ENCODE results near the gene LOC128125822.

LOC128125822 gene

DNA sequence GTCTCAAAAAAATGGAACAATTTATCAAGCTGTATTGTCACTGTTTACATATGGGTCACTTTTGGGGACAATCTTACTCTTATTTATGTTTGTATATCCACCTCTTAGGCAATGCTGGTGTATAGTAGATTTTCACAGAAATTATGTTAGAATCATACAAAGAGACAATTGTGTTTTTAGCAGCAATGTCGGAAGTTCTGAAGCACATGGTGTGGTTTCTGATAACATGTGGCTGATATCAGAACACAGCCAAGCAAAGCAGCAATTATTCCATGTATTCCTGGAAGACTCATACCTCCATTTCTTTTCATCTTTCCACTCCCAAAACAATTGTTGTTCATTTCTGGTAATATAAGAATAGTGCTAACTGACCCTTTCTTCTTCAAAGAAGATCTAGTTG, 17.5 kb upstream of the LOC128125822 start:
- in situ Hi-C loops (cut with MboI; ENCODE audit: low sequenced_read_pairs) = no loop called here

DNA sequence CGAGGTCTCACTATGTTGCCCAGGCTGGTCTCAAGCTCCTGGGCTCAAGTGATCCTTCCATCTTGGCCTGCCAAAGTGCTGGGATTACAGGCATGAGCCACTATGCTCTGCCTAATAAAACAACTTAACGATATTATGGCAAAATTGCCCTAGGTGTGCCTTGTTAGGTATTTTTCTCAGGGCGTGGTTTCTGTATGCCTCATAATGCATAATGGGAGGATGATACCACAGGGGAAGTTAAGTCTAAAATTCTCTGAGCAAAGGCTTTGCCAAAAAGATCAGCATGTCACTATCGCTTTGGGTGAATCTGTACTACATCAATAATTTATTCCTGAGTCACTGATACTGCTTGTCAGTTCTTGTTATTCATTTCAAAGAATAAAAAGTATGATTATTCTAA, 15.9 kb upstream of the LOC128125822 start:
- in situ Hi-C loops (cut with MboI; ENCODE audit: low sequenced_read_pairs) = no loop called here

DNA sequence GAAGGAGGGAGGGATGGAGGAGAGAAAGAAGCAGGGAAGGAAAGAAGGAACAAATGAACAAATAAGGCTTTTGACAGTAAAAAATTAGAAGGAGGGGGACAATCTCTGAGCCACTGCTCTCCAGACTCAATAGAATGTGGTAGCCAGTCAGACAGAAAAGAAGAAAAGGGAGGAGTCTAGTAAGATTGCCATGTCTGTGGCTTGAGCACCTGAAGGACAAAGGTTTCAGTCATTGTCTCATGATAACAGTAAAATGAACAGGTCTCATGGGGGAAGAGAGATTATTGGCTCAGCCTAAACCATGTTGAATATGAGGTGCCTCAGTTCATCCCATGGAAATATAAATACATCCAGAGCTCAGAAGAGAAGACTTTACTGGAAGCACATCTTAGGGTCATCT, 14.0 kb upstream of the LOC128125822 start:
- in situ Hi-C loops (cut with MboI; ENCODE audit: low sequenced_read_pairs) = no loop called here

DNA sequence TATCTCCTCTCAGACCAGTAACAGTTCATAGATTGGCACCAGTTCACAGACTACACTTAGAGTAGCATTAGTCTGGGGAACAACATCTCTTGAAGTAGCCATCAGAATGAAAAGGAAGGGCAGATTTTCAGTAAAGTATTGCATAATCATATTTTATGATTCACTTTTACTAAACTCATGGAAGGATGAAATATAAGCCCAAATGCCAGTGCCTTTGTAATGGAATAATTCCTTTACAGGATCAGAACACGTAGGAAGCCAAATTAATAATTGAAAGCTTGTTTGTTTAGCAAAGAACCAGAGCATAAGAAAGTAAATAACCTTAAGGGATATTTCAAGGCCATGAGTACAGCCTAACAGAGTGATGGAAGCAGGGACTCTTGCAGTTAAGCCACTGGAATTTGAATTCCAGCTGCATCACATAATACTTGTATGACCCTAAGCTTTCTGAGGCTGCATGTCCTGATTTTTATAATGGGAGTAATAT, 11.4 kb upstream of the LOC128125822 start:
- in situ Hi-C loops (cut with MboI; ENCODE audit: low sequenced_read_pairs) = no loop called here

DNA sequence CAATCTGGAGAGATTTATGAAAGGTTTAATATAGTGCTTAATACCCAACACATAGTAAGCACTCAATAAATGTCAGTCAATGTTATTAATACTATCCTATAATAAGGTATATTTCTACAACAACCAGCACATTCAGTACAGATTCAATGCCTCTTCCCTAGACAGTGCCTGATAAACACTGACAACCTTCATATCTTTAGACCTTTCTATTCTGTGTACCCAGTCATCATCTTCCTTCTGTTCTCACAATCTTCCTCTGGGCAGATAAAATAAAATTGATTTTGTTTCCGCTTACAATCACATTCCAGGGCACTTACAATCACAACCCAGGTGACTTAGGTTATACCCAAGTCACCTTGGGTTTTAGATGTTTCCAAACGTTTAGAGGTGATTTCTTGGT, 11.0 kb upstream of the LOC128125822 start:
- in situ Hi-C loops (cut with MboI; ENCODE audit: low sequenced_read_pairs) = no loop called here

DNA sequence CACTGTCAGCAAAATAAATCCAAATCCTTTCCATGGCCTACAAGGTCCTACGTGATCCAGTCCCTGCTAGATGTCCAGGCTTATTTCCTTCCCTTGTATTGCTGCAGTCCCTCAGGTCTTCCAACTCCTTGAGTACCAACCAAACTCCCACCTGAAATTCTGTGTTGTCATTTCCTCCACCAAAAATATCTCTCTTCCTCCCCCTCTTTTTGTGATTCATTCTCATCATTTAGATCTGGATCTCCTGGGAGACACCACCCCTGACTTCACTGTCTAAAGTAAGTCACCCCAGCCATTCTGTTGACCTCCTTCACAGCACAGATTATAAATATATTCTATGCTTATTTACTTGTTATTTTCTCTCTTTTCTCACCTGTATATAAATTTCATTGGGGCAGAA, 9.0 kb upstream of the LOC128125822 start:
- in situ Hi-C loops (cut with MboI; ENCODE audit: low sequenced_read_pairs) = no loop called here

DNA sequence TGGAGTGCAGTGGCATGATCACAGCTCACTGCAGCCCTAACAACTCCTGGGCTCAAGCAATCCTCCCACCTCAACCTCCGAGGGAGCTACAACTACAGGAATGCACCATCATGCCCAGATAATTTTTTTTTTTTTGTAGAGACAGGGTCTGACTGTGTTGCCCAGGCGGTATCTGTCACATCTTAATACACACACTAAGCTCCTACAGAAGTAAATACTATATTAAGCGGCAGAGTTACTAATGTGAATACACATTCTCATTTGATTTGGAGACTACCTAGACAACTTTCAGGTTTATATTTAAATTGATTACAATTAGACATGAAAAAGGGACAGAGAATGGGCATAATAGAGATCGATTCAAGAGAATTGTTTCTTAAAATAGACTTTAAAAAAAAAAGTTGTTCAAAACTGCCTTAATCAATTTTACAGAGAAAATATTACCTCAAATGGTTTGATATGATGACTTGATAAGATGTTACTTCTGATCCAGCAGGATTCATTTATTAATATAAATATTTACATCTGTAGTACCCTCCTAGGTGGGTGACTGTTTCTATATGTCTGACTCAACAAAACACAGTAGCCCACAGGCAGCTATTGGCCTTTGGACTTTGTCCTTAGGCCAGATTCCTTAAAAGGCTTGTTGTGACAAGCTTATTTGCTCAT, 7.1 kb upstream of the LOC128125822 start:
- in situ Hi-C loops (cut with MboI; ENCODE audit: low sequenced_read_pairs) = no loop called here

DNA sequence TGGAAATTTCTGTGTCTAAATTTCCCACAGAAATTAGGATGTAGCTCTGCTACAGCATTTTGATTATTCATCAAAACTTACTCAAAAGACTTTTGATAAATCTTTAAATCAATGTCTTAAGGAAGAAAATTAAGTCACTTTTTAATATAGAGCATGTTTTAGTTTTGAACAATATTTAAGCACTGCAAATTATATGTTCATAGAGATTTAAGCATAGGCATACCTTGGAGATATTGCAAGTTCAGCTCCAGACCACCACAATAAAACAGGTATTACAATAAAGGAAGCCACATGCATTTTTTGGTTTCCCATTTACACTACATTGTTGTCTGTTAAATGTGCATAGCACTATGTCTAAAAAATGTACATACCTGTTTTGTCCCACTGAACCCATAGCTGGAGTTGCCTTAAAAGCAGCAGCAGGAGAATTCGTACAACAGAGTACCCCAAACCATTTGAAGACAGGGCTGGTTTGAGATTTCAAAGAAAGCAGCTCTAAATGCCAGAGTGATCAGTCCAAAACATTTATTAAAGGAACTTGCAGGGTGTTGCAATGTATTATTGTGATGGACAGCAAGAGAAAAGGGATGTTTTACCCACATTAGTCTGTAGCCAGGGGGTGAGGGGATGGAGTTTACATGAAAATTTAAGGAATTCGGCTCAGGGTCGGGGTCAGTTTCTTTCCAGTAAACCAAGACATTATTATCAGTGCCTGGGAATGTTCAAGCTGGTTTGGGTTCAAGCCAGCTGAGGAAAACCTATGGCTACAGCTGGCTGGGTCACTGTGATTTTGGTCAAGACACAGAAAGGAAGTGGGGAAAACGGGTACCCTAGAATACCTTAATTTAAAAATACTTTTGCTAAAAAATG, 6.3 kb upstream of the LOC128125822 start:
- in situ Hi-C loops (cut with MboI; ENCODE audit: low sequenced_read_pairs) = no loop called here

DNA sequence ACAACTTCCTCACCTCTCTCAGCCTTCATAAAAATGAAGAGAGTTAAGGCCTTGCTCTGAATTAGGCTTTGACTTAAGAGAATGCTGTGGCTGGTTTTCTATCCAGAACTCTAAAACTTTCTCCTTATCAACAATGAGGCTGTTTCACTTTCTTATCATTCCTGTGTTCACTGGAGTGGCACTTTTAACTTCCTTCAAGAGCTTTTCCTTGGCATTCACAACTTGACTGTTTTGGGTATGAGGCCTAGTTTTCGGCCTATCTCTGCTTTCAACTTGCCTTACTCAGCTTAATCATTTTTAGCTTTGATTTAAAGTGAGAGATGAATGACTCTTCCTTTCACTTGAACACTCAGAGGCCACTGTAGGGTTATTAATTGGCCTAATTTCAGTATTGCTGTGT, 4.3 kb upstream of the LOC128125822 start:
- in situ Hi-C loops (cut with MboI; ENCODE audit: low sequenced_read_pairs) = no loop called here

DNA sequence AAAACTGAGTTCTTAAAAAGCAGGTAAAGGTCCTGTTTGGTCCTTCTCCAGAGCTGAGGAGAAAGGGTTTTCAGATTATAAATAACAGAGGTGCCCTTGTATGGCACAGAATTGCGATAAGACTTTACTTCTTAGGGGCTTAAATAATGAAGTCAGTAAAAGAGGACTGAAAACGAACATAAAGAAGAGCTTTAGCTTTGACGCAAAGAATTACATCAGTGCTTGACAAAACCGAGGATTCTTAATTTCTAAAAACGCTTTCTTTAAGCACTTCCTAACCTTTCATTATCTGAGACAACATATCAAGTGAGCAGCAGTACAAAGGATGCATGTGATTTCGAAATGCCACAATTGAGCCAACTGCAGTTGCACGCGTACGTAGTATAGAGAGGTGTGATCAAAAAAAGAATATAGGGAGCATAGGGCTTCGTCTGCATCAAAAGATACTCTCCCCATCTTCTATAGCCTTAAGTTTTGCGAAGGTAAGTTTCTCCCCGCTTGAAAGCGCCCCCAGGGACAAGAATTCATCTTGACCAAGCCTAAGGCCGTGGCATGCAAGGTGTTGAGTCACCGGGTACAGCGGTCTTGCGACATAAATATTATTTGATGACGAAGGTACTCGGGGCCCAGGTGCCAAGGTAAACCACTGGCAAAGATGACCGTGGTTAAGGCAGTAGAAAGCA, 778 bp upstream of the LOC128125822 start:
- in situ Hi-C loops (cut with MboI; ENCODE audit: low sequenced_read_pairs) = no loop called here

DNA sequence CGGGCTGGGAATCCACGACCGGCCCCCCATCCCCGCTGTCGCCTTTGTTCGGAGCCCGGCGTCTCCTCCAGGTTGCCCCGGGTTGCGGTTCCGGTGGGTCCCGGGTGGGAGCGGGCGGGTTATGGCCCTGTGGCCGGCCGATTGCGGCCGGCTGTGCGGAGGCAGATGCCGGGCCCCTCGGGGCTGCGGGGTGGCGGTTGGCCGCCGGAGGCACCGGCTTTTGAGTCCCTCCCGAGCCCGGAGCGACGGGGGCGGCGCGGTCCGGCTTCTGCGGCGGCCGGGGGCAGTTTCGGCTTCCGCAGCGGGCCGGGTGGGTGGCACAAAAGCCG, 431 bp downstream of the LOC128125822 start:
- in situ Hi-C loops (cut with MboI; ENCODE audit: low sequenced_read_pairs) = no loop called here

DNA sequence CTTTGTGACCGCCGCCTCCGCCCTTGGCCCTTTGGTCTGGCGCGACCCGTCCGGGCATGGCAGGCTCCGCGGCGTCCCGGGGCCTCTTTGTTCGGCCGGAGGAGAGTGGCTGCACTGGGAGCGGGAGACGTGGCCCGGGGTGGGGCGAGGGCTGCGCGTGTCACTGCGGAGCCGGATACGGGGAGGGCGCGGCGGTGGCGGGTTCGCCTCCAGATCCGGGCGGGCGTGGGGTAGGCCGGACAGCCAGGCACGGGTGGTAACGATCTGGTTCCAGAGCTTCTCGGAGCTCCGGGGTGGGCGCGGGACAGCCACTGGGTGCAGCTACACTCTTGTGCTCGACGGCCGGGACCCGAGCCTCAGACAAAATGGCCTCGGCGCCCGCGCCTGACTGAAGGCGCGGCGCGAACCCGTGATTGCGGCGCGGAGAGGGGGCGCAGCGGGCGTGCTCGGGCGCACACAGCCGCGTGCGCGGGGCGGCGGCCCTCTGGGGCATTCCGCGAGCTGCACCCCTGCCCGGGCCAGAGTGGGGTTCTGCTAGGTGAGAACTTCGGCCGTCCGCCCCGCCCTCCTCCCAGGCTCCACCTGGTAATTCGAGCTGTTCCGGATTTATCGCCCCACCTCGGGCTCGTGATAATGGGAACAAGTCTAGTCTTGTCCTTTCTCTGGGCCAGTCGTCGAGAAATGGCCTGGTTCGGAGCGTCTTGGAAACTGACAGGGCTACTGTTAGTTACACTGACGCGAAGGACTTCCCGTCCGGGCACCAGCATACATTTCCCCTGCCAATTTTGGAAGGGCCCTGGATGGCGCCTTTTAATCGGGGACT, 1.0 kb downstream of the LOC128125822 start:
- in situ Hi-C loops (cut with MboI; ENCODE audit: low sequenced_read_pairs) = no loop called here

DNA sequence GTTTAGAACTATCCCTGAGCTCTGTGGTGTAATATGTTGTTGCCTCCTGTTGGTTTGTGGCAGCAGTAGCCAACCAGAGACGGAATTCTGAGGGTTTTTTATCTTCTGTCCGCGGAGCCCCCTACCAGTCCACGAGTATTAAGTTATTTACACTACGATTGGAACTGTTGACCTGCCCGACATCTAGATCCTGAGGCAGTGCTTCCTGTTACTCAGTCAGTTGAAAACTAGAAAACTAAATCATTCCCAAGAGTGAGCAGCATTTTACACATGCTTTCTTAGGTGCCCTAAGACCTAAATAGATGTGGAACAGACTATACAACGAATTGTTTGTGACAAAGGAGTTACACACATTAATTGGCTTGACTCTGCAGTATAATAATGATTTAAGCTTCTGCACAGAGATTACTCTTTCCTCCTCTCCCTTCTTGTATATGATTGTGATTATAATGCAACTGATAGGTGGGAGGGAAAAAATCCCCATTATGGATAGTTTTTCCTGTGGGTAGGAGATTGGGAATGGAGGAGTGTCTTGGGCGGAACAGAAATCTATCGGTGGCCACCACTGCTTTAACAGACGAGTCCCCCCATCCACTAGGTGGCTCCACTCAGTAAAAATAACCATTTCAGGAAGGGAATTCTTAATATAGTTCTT, 1.7 kb downstream of the LOC128125822 start:
- in situ Hi-C loops (cut with MboI; ENCODE audit: low sequenced_read_pairs) = no loop called here

DNA sequence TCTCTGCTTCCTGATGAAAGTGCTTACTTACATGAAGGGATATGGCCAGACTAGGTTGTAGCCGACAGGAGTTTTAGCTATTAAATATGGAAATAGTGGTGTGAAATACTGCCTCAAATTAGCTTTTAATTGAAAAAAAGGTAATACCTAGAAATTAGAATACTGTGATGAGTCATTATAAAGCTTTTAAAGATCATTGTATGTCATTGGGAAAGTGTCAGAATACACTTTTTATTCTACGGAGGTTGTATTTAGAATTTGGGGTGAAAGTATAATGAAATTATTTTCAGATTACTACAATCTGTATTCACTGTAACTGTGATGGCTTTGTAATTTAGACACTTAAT, 2.2 kb downstream of the LOC128125822 start:
- in situ Hi-C loops (cut with MboI; ENCODE audit: low sequenced_read_pairs) = no loop called here

DNA sequence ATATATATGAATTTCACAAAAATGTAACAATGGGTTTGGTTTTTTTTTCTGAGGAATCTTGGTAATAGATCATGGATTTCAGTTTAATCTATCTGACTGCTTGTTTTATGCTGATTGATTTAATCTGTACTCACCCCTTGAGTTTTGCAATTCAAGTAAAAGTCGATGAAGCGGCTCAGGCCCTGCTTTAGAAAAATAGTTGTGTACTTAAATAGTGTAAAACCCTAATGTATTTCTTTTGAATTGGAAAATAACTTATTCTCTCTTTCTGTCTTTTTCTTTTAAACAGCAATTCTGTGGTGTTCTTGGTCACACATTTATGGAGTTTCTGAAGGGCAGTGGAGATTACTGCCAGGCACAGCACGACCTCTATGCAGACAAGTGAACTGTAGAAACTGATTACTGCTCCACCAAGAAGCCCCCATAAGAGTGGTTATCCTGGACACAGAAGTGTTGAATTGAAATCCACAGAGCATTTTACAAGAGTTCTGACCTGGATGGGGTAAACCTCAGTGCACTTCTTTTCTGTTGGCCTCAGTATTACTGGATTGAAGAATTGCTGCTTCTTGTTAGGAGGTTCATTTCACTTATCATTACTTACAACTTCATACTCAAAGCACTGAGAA, 4.0 kb downstream of the LOC128125822 start:
- in situ Hi-C loops (cut with MboI; ENCODE audit: low sequenced_read_pairs) = no loop called here

DNA sequence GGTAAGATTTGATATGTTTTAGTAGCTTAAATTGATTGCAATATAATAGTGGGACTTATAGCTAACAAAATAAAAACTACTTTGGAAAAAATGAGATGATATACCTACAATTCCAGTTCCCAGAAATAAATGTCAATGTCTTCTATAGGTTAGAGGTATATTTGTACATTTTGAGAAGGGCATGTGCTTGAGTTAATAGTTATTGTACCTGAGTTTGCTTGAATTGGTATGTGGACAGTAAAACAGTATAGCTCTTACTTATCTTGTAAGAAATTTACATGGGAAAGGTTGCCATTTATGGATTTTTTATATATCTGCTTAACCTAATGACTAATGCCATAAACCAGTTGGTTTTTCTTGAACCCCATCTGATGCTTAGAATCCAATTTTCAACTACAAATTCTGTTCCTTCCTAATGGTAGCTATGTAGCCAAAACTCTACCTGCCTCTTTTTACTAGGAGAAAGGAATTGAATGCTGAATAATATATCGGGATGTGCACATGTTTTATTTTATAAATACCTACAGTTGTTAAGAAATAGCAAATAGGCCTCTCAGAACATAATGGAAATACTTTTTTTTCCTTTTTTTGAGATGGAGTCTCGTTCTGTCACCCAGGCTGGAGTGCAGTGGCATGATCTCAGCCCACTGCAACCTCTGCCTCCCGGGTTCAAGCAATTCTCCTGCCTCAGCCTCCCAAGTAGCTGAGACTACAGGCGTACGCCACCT, 4.9 kb downstream of the LOC128125822 start:
- in situ Hi-C loops (cut with MboI; ENCODE audit: low sequenced_read_pairs) = no loop called here

DNA sequence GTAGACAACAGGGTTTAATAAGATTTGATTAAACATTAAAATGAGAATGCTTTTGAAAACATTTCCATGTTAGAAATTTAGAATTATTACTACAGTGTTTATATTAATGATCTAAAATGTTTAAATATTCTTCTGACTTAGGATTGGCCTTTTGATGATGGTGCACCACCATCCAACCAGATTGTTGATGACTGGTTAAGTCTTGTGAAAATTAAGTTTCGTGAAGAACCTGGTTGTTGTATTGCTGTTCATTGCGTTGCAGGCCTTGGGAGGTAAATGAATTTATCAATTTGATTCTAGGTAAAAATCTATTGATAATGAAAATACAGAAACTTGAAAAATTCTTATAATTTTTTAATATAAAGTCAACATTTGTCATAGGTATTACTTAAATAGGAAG, 6.5 kb downstream of the LOC128125822 start:
- in situ Hi-C loops (cut with MboI; ENCODE audit: low sequenced_read_pairs) = no loop called here

DNA sequence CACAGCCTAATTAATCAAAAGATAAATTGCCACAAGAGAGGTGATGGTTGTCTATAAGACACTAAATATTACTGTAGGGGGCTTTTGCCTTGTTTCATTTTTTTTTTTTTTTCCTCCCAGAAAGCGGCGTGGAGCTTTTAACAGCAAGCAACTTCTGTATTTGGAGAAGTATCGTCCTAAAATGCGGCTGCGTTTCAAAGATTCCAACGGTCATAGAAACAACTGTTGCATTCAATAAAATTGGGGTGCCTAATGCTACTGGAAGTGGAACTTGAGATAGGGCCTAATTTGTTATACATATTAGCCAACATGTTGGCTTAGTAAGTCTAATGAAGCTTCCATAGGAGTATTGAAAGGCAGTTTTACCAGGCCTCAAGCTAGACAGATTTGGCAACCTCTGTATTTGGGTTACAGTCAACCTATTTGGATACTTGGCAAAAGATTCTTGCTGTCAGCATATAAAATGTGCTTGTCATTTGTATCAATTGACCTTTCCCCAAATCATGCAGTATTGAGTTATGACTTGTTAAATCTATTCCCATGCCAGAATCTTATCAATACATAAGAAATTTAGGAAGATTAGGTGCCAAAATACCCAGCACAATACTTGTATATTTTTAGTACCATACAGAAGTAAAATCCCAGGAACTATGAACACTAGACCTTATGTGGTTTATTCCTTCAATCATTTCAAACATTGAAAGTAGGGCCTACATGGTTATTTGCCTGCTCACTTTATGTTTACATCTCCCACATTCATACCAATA, 7.8 kb downstream of the LOC128125822 start:
- in situ Hi-C loops (cut with MboI; ENCODE audit: low sequenced_read_pairs) = no loop called here

DNA sequence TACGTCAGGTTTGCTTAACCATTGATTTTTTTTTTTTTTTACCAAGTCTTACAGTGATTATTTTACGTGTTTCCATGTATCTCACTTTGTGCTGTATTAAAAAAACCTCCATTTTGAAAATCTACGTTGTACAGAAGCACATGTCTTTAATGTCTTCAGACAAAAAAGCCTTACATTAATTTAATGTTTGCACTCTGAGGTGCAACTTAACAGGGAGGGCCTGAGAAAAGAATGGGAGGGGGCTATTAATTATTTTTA, 8.4 kb downstream of the LOC128125822 start:
- in situ Hi-C loops (cut with MboI; ENCODE audit: low sequenced_read_pairs) = no loop called here
